ENCODE results near the gene ATP4B. TPM values are rescaled to one million over a fixed set of nuclear protein-coding genes. Genes with fewer than 3 reads are reported as not detected.

The ATP4B gene
- total and polyA plus RNA-seq, 12 donors, result 0.01 TPM; not detected in 11

- H3K4me3 ChIP-seq, result no peak overlapping the region
- H3K36me3 ChIP-seq, result no peaks in the 10 kb centered on the region
- TF ChIP-seq, protein P1, sequence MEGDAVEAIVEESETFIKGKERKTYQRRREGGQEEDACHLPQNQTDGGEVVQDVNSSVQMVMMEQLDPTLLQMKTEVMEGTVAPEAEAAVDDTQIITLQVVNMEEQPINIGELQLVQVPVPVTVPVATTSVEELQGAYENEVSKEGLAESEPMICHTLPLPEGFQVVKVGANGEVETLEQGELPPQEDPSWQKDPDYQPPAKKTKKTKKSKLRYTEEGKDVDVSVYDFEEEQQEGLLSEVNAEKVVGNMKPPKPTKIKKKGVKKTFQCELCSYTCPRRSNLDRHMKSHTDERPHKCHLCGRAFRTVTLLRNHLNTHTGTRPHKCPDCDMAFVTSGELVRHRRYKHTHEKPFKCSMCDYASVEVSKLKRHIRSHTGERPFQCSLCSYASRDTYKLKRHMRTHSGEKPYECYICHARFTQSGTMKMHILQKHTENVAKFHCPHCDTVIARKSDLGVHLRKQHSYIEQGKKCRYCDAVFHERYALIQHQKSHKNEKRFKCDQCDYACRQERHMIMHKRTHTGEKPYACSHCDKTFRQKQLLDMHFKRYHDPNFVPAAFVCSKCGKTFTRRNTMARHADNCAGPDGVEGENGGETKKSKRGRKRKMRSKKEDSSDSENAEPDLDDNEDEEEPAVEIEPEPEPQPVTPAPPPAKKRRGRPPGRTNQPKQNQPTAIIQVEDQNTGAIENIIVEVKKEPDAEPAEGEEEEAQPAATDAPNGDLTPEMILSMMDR (IDR thresholded peaks at IDR 0.05), result no peak
- H3K27ac ChIP-seq, result no peak overlapping the region
- intact Hi-C loops (cut with DNase I), result no loop called here
- no peaks in the 10 kb centered on the region for H3K9me3 ChIP-seq
- H3K4me1 ChIP-seq, result peaks cover 0 to 21% (median 14%) of the 10 kb centered on the region in 9 donors
- no peaks in the 10 kb centered on the region for H3K27me3 ChIP-seq
- no peak for DNase-seq
- 78 to 79% methylated on average over 17 of the region's 17 CpGs for WGBS, 2 donors
- ATAC-seq, result no peak
Measured at GRCh38 chr13:113649212-113649611, 8.8 kb downstream of the ATP4B start.

DNA sequence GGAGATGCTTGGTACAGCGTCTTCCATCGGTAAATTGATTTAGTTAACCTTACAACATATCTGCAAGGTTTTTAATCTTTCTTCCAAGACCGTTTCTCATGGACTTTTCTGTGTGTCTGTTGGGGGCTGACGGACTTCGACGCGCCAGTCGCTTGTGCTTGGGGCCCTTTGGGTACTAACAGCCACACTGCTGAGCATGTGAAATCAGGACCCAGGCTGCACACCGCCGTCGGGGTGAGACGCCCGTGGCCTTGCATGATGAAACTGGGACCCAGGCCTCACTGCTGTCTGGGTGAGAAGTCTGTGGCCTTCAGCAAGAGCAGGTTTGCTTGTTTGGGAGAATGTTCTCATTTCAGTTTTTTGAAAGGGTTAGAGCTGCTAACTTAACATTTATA is 9.8 kb downstream of the ATP4B start:
- Histone ChIP-seq H3K36me3 (no peaks in the 10 kb centered on the region), H3K27ac (peak overlapping the region in 5 of 10 donors; percentile 29 to 74 (median 67)), H3K4me3 (no peak overlapping the region), H3K9me3 (no peaks in the 10 kb centered on the region), H3K4me1 (peaks cover 0 to 21% (median 14%) of the 10 kb centered on the region in 9 donors), H3K27me3 (no peaks in the 10 kb centered on the region)
- intact Hi-C loops (cut with DNase I), result no loop called here
- TF ChIP-seq, protein P1 (IDR thresholded peaks at IDR 0.05), result no peak
- 88 to 92% methylated on average over 13 of the region's 13 CpGs for whole genome bisulfite sequencing, 2 donors
- DNase-seq (no peak), ATAC-seq (no peak)

DNA sequence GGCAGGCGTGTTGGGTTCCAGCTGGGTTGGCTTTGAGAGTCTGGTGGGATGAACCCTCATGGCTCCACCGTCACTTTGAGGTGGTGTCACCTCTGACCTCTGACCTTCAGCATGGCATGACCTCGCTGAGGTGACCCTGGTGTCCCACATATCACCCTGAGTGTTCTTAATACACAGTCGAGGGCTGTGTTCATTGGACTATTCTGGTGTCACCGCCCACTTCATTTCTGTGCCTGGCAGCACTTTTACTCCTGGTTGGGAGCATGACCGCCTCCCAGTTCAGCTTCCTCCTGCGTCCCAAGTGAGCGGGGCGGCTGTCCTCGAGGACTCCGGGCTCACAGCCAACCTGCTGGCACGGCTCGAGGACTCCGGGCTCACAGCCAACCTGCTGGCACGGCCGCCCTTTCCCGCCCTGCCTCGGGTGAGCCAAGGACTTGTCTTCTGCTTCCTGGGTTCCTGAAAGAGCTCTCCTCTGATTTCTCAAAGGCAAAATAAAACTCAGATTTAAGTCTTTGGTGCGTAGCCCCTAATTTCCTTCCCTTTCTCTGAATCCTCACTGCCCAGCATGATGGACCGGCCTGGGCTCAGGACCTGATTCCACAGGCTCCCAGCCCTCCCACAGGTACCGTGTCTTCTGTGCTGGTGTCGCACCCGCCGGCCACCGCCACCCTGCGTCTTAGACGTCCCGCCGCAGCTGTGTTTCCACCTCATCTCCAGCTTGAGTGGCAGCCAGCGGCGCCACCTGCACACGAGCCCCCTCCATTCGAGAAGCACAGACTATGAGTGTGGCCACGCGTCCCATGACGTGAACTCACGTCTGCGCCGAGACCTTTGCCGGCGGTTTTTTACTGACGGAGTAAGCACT is 10.4 kb downstream of the ATP4B start:
- intact Hi-C loops (cut with DNase I), result no loop called here
- Histone ChIP-seq H3K36me3 (no peaks in the 10 kb centered on the region), H3K9me3 (no peaks in the 10 kb centered on the region), H3K27me3 (no peaks in the 10 kb centered on the region), H3K4me3 (no peak overlapping the region), H3K27ac (peak overlapping the region in 8 of 10 donors; percentile 29 to 74 (median 55)), H3K4me1 (peaks cover 0 to 21% (median 14%) of the 10 kb centered on the region in 9 donors)
- 57% methylated on average over 42 of the region's 42 CpGs for WGBS, 2 donors
- TF ChIP-seq, protein P1 (IDR thresholded peaks at IDR 0.05), result no peak
- ATAC-seq (peak; percentile 92 to 97 (median 96)), DNase-seq (peak; percentile 86 to 90)

- TF ChIP-seq, protein P1 (IDR thresholded peaks at IDR 0.05), result no peak
- no peak overlapping the region for H3K4me3 ChIP-seq
- DNase-seq (peak in 1 of 2 donors; percentile 5), ATAC-seq (peak in 5 of 8 donors; percentile 4 to 46 (median 18))
- H3K36me3 ChIP-seq, result peaks cover 0 to 1% (median 0%) of the 10 kb centered on the region in 9 donors
- H3K27me3 ChIP-seq, result no peaks in the 10 kb centered on the region
- H3K9me3 ChIP-seq, result no peaks in the 10 kb centered on the region
- H3K4me1 ChIP-seq, result peaks cover 0 to 21% (median 14%) of the 10 kb centered on the region in 9 donors
- peak overlapping the region in 7 of 10 donors; percentile 15 to 70 (median 43) for H3K27ac ChIP-seq
- WGBS, 2 donors, result 80 to 87% methylated on average over 10 of the region's 10 CpGs
- intact Hi-C loops (cut with DNase I), result no loop called here
Measured at GRCh38 chr13:113646921-113647340, 11.1 kb downstream of the ATP4B start.

All from heart right ventricle (tissue), 16 donors.